GM12892 (cell line): ENCODE results near the gene SLFN14.

Source experiments
- POLR2A ChIP-seq: IDR thresholded peaks from 2 replicates; pipeline ENCODE4 v1.6.1; 2011; ENCODE audit warnings: low read depth, low read length, control low read depth
- POLR2AphosphoS5 ChIP-seq: IDR thresholded peaks from 2 replicates; pipeline ENCODE4 v1.6.1; 2011; ENCODE audit warnings: low read depth, low read length, control low read depth
- TAF1 ChIP-seq: IDR thresholded peaks from 2 replicates; pipeline ENCODE4 v1.6.1; 2011; ENCODE audit warnings: low read depth, mild to moderate bottlenecking, control low read depth, low read length, borderline replicate concordance

- TF ChIP-seq POLR2A = no peak
- TF ChIP-seq POLR2AphosphoS5 = no peak
- no peak for TF ChIP-seq TAF1
These were observed 966 bp downstream of the SLFN14 start for GRCh38 chr17:35559495-35560210.
